Thyroid gland (tissue), 4 donors: ENCODE data around the gene NDUFA6. TPM values are rescaled to one million over a fixed set of nuclear protein-coding genes. Genes with fewer than 3 reads are reported as not detected.

Experiments
- DNase-seq, 2 donors: peaks; one replicate each; pipeline ENCODE4 v3.0.0-alpha.2; 2019
- H3K27ac ChIP-seq, 3 donors: fragments of 200-600 bp; sonication (generic); 1 replicate in 2 of 3; 2 replicates in 1 of 3; pipeline ENCODE4 v1.5.1; 2016 to 2019; ENCODE audit warnings: mild to moderate bottlenecking in 1 of 3, moderate library complexity in 1 of 3
- H3K27me3 ChIP-seq: fragments of 200-600 bp; sonication (generic); one replicate; pipeline ENCODE4 v1.5.1; 2019
- H3K36me3 ChIP-seq, 2 donors: fragments of 200-600 bp; sonication (generic); one replicate each; pipeline ENCODE4 v1.5.1; 2016 to 2019
- H3K4me1 ChIP-seq, 2 donors: fragments of 200-600 bp; sonication (generic); one replicate each; pipeline ENCODE4 v1.5.1; 2017 to 2019
- H3K4me3 ChIP-seq, 3 donors: fragments of 200-600 bp; sonication (generic); replicated peaks in 1 of 3; 1 replicate in 2 of 3; 2 replicates in 1 of 3; pipeline ENCODE4 v1.5.1; 2016; ENCODE audit warnings: mild to moderate bottlenecking in 1 of 3
- H3K9me3 ChIP-seq: fragments of 200-600 bp; sonication (generic); one replicate; pipeline ENCODE4 v1.5.1; 2017
- CTCF ChIP-seq, 6 experiments: fragments of 200-600 bp in 3 of 6; fragments of 450-650 bp in 3 of 6; sonication (generic) in 3 of 6; IDR thresholded peaks; one replicate each; pipeline ENCODE4 v1.5.1; 2016 to 2019; ENCODE audit warnings: antibody characterized with exemption in 6 of 6, mild to moderate bottlenecking in 2 of 6, inconsistent platforms in 1 of 6, moderate library complexity in 1 of 6
- POLR2A ChIP-seq, 2 donors: fragments of 450-650 bp; IDR thresholded peaks; one replicate each; pipeline ENCODE4 v1.6.1; 2017; ENCODE audit warnings: antibody characterized with exemption in 2 of 2, mild to moderate bottlenecking in 2 of 2, moderate library complexity in 1 of 2
- WGBS, 2 donors: methylation state at CpG; one replicate each; pipeline ENCODE4 v1.1.5; 2017; 5-methylcytosine and 5-hydroxymethylcytosine counted together
- intact Hi-C: fragments of 100-400 bp; cut with DNase I; formaldehyde crosslinking; loops from one replicate; pipeline ENCODE4 v1.15.1; 2023
- total RNA-seq, 4 donors: library from RNA; depleted of rRNA; stranded (reverse); fragments of >200 nt; gene quantifications; one replicate each; pipeline ENCODE4 v1.2.3, GENCODE V29; 2016

The NDUFA6 gene
- total RNA-seq, 4 donors from 2014 or later, result 32.9 to 85.6 (median 73.4) TPM

DNA sequence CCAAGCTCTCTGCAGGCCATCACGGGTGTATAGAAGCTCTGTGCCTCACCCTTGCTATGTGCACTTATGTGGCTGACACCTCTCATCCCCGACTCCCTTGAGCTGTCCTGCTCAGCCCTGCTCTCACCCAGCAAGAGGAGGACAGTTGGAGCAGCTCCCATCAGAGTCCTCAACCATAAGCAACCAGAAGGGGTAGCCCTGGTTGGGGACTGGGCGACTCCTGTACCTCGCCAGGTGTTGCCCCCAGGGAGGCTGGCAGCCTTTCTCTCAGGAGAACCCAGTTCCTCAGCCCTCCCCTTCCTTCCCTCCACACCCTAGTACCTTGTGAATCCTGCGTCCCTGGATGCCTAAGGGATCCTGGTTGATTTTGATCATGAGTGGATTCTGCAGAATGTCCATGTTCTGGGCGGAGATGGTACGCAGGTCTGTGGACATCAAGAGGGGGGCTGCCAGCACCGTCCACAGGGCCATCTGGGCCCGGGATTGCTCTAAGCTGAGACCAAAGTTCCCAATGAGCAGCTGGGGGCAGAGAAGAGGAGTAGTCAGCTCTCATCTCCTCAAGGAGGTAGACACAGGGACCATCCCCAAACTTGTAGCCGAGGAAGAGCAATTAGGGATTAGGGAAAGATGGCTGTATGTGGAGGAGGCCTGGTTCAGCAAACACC, 27.9 kb downstream of the NDUFA6 start:
- H3K27ac ChIP-seq, result no peak overlapping the region
- 95 to 98% methylated on average over 10 of the region's 10 CpGs for WGBS, 2 donors
- H3K36me3 ChIP-seq, result peaks cover 11 to 14% of the 10 kb centered on the region in 2 donors
- no peaks in the 10 kb centered on the region for H3K9me3 ChIP-seq
- no peaks in the 10 kb centered on the region for H3K27me3 ChIP-seq
- TF ChIP-seq CTCF (IDR thresholded peaks at IDR 0.05) (no peak), POLR2A (IDR thresholded peaks at IDR 0.05) (no peak)
- intact Hi-C loops, result no loop called here
- no peaks in the 10 kb centered on the region for H3K4me1 ChIP-seq
- no peak for DNase-seq
- no peak overlapping the region for H3K4me3 ChIP-seq

DNA sequence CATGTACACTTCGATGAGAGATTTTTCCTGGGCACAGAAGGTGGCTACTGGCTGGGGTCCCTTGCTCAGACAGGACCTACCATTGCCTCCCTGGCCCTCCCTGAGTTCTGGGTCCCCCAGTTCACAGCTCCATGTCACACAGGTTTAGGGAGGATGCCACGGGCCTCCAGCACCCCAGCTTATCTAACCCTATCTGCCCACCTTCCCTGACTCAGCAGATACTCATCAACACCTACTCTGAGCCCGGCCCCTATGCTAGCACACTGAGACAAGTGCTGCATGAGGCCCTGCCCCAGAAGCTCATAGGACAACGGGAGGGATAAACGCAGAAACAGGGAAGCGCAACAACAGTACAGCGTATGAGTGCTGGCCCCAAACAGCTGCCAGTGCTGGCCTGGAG, 29.5 kb downstream of the NDUFA6 start:
- no peak for TF ChIP-seq POLR2A (IDR thresholded peaks at IDR 0.05)
- TF ChIP-seq CTCF (IDR thresholded peaks at IDR 0.05), result no peak
- Histone ChIP-seq H3K27ac (no peak overlapping the region), H3K27me3 (no peaks in the 10 kb centered on the region), H3K36me3 (peaks cover 6 to 11% of the 10 kb centered on the region in 2 donors), H3K9me3 (no peaks in the 10 kb centered on the region), H3K4me3 (no peak overlapping the region), H3K4me1 (no peaks in the 10 kb centered on the region)
- DNase-seq, result no peak
- WGBS, 2 donors, result 92 to 99% methylated on average over 7 of the region's 7 CpGs
- intact Hi-C loops, result no loop called here

DNA sequence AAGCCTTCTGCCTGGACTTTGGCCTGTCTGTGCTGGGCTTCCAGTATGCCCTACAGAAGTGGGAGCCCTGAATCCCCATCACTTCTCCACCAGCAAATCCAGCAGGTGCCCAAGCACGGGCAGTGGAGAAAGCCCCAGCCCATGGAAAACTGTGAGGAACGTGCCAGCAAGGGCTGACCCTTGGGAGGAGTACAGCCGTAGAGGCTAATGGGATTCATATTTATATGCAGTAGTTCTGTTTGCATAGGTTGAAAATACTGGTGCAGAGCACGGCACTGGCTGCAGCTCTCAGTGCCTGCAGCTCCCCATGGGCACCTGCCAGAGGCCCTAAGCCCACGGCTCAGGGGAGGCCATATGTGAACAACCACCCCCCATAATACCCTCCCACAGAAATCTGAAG, 30.1 kb downstream of the NDUFA6 start:
- no peaks in the 10 kb centered on the region for H3K9me3 ChIP-seq
- no peak for DNase-seq
- H3K27me3 ChIP-seq, result no peaks in the 10 kb centered on the region
- TF ChIP-seq POLR2A (IDR thresholded peaks at IDR 0.05), result no peak
- no peak overlapping the region for H3K27ac ChIP-seq
- no peaks in the 10 kb centered on the region for H3K4me1 ChIP-seq
- WGBS, 2 donors, result 97 to 100% methylated on average over 4 to 5 of the region's 5 CpGs
- intact Hi-C loops, result no loop called here
- no peak overlapping the region for H3K4me3 ChIP-seq
- peaks cover 6 to 11% of the 10 kb centered on the region in 2 donors for H3K36me3 ChIP-seq

GRCh38 chr22:42056757-42057511, 33.6 kb downstream of the NDUFA6 start:
- 98% methylated on average over 1 of the region's 1 CpG for WGBS, 2 donors
- Histone ChIP-seq H3K36me3 (peaks cover 6 to 11% of the 10 kb centered on the region in 2 donors), H3K4me3 (no peak overlapping the region), H3K4me1 (no peaks in the 10 kb centered on the region), H3K27me3 (no peaks in the 10 kb centered on the region), H3K27ac (no peak overlapping the region), H3K9me3 (no peaks in the 10 kb centered on the region)
- no peak for TF ChIP-seq POLR2A (IDR thresholded peaks at IDR 0.05)
- TF ChIP-seq CTCF (IDR thresholded peaks at IDR 0.05), result no peak
- intact Hi-C loops, result no loop called here
- no peak for DNase-seq

DNA sequence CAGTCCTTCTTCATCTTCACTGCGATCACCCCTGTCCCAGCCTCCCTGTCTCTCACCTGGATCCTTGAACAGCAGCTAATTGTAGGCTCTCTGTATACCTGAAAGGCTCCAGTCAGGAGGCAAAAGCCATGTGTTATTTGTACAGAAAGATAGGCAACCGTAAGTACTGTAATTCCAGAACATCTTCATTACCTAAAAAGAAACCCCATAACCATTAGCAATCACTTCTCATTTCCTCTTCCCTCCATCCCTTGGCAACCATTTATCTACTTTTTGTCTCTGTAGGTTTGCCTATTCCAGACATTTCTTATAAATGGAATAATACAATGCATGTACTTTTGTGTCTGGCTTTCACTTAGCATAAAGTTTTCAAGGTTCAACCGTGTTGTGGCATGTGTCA, 37.8 kb downstream of the NDUFA6 start:
- Histone ChIP-seq H3K27ac (no peak overlapping the region), H3K4me1 (no peaks in the 10 kb centered on the region), H3K36me3 (no peaks in the 10 kb centered on the region), H3K4me3 (no peak overlapping the region), H3K9me3 (no peaks in the 10 kb centered on the region), H3K27me3 (no peaks in the 10 kb centered on the region)
- intact Hi-C loops, result no loop called here
- 86 to 91% methylated on average over 3 of the region's 3 CpGs for WGBS, 2 donors
- TF ChIP-seq CTCF (IDR thresholded peaks at IDR 0.05) (no peak), POLR2A (IDR thresholded peaks at IDR 0.05) (no peak)
- no peak for DNase-seq
